ENCODE measurements around the gene CDH23.

DNA sequence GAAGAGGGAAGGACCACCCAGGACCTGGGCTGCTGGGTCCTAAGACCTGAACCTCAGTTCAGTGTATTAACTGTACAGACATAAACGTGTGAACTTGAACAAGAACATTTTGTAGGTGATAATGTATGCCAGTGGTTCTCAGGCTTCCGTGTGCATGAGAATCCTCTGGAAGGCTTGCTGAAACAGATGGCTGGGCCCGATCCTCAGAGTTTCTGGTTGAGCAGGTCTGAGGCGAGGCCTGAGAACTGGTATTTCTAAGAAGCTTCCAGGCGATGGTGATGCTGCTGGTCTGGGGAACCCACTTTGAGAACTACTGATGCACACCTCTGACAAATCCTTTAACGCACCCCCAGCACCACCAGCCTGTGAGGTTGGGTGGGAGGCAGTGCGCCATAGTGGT is 70.4 kb downstream of the CDH23 start:
- TF ChIP-seq, protein P1, sequence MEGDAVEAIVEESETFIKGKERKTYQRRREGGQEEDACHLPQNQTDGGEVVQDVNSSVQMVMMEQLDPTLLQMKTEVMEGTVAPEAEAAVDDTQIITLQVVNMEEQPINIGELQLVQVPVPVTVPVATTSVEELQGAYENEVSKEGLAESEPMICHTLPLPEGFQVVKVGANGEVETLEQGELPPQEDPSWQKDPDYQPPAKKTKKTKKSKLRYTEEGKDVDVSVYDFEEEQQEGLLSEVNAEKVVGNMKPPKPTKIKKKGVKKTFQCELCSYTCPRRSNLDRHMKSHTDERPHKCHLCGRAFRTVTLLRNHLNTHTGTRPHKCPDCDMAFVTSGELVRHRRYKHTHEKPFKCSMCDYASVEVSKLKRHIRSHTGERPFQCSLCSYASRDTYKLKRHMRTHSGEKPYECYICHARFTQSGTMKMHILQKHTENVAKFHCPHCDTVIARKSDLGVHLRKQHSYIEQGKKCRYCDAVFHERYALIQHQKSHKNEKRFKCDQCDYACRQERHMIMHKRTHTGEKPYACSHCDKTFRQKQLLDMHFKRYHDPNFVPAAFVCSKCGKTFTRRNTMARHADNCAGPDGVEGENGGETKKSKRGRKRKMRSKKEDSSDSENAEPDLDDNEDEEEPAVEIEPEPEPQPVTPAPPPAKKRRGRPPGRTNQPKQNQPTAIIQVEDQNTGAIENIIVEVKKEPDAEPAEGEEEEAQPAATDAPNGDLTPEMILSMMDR (conservative IDR thresholded peaks at IDR 0.05 in 1 of 2, IDR thresholded peaks at IDR 0.05 in 1 of 2; ENCODE audit: extremely low read depth in 1 of 2, insufficient read depth in 1 of 2, low read depth in 1 of 2, low read length in 2 of 2) = no peak
- no peak for TF ChIP-seq EZH2 (IDR thresholded peaks at IDR 0.05; ENCODE audit: borderline replicate concordance, low read length)
